Nephron (organoid): ENCODE results near the gene NAXE.
"Not testable (repeated sequence)": the region's sequence is repeated elsewhere in the genome, so short reads cannot be mapped to it uniquely, and the experiment has no call there.

Source experiments
- H3K27ac Mint-ChIP-seq, 3 experiments: 2 replicates each; pipeline ENCODE4 v1.8.0; 2020; ENCODE audit warnings: mixed read lengths in 3 of 3, mild to moderate bottlenecking in 2 of 3, moderate library complexity in 1 of 3
- H3K27me3 Mint-ChIP-seq: 2 replicates; pipeline ENCODE4 v1.8.0; 2021; ENCODE audit warnings: low read depth, mild to moderate bottlenecking, moderate library complexity, mixed read lengths
- H3K36me3 Mint-ChIP-seq: 2 replicates; pipeline ENCODE4 v1.8.0; 2020; ENCODE audit warnings: low read depth, mixed read lengths
- H3K4me1 Mint-ChIP-seq: 2 replicates; pipeline ENCODE4 v1.8.0; 2020; ENCODE audit warnings: mixed read lengths
- H3K4me3 Mint-ChIP-seq, 3 experiments: 2 replicates each; pipeline ENCODE4 v1.8.0; 2020; ENCODE audit warnings: mild to moderate bottlenecking in 3 of 3, mixed read lengths in 3 of 3, moderate library complexity in 2 of 3
- H3K9me3 Mint-ChIP-seq: 2 replicates; pipeline ENCODE4 v1.8.0; 2020; ENCODE audit warnings: mixed read lengths
- TF ChIP-seq, protein P1 (sequence below), 3 experiments: fragments of 200-600 bp; sonication (generic); IDR thresholded peaks; one replicate each; pipeline ENCODE4 v1.5.0; 2021; ENCODE audit warnings: antibody characterized with exemption in 3 of 3; ENCODE audit not compliant: unreplicated experiment in 3 of 3

NAXE gene

DNA sequence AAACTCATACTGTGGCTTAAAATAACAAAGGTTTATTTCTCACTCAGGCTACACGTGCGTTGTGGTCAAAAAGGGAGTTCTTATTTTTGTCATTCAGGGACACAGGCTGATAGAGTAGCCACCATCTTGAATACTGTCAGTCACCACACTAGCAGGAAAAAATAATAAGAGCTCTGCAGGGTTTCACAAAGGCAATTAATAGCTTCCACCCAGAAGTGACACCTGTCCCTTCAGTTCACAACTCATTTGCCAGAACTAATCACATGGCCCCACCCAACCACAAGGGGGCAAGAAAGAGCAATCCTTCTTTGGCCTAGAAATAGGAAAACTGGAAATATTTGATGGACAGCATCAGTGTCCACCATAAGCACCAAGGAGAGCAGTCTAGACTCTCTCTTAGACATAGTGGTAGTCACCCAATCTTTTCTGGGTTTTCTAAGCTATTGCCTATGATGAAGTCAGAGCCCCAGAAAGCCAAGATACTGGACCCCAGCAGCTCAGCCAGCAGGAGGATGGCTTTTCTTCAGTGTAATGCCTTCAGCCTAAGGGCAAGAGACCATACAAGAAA, 35.8 kb downstream of the NAXE start:
- Mint-ChIP-seq H3K27me3 (peaks cover 91% of the 10 kb centered on the region), H3K4me3 (peak overlapping the region in 1 of 3 experiments; percentile 5), H3K27ac (no peak overlapping the region), H3K4me1 (peaks cover 8% of the 10 kb centered on the region), H3K36me3 (peaks cover 3% of the 10 kb centered on the region), H3K9me3 (peaks cover 4% of the 10 kb centered on the region)
- TF ChIP-seq, protein P1, sequence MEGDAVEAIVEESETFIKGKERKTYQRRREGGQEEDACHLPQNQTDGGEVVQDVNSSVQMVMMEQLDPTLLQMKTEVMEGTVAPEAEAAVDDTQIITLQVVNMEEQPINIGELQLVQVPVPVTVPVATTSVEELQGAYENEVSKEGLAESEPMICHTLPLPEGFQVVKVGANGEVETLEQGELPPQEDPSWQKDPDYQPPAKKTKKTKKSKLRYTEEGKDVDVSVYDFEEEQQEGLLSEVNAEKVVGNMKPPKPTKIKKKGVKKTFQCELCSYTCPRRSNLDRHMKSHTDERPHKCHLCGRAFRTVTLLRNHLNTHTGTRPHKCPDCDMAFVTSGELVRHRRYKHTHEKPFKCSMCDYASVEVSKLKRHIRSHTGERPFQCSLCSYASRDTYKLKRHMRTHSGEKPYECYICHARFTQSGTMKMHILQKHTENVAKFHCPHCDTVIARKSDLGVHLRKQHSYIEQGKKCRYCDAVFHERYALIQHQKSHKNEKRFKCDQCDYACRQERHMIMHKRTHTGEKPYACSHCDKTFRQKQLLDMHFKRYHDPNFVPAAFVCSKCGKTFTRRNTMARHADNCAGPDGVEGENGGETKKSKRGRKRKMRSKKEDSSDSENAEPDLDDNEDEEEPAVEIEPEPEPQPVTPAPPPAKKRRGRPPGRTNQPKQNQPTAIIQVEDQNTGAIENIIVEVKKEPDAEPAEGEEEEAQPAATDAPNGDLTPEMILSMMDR (IDR thresholded peaks at IDR 0.05; ENCODE audit: unreplicated experiment in 3 of 3): peak; percentile 46 to 64 (median 58)

DNA sequence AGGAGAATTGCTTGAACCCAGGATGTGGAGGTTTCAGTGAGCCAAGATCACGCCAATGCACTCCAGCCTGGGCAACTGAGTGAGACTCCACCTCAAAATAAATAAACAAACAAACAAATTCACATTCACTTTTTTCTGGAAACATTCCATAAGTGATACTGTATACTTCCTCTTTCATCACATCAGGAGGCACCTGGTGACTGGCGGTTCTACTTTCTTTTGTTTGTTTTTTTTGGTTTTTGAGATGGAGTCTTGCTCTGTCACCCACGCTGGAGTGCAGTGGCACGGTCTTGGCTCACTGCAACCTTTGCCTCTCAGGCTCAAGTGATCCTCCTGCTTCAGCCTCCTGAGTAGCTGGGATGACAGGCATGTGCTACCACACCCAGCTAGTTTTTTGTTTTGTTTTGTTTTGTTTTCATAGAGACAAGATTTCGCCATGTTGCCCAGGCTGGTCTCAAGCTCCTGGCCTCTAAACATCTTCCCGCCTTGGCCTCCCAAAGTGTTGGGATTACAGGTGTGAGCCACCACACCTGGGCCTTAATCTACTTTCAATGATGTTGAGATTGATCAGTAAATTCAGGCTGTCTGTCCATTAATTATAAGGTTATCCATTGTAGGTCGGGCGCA, 38.4 kb downstream of the NAXE start:
- Mint-ChIP-seq H3K27me3 (peaks cover 89% of the 10 kb centered on the region), H3K36me3 (no peaks in the 10 kb centered on the region), H3K9me3 (peaks cover 4% of the 10 kb centered on the region), H3K27ac (no peak overlapping the region), H3K4me3 (no peak overlapping the region), H3K4me1 (peaks cover 8% of the 10 kb centered on the region)
- TF ChIP-seq, protein P1 (IDR thresholded peaks at IDR 0.05; ENCODE audit: unreplicated experiment in 3 of 3): no peak

DNA sequence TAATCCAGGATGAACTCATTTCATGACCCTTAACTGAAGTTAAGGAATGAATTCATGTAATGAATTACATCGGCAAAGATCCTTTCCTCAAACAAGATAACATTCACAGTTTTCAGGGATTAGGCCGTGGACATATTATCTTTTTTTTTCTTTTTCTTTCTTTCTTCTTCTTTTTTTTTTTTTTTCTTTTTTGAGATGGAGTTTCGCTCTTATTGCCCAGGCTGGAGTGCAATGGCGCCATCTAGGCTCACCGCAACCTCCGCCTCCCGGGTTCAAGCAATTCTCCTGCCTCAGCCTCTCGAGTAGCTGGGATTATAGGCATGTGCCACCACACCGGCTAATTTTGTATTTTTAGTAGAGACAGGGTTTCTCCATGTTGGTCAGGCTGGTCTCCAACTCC, 39.6 kb downstream of the NAXE start:
- not testable (repeated sequence) for H3K4me3 Mint-ChIP-seq, H3K36me3 Mint-ChIP-seq, H3K27ac Mint-ChIP-seq, H3K4me1 Mint-ChIP-seq, H3K9me3 Mint-ChIP-seq
- peaks cover 89% of the 10 kb centered on the region for H3K27me3 Mint-ChIP-seq

DNA sequence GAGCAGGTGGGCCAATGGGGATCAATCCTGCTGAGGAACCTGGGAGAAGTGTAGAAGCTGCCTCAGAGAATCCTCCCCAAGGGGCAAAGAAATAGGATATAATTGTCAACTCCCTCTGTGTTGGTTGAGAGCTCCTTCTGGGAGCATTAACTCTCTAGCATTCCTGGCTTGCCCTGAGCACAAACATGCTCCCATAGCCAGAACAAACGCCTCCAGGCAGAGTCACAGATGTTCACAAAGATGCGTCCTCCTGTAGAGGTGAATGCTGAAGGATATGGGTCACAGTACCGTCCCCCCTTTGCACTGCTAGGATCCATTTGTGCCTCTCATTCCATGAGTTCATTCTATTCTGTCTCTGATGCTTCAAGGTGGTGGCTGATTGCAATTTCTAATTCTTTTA, 40.8 kb downstream of the NAXE start:
- H3K9me3 Mint-ChIP-seq: peaks cover 2% of the 10 kb centered on the region
- H3K27ac Mint-ChIP-seq: no peak overlapping the region
- no peaks in the 10 kb centered on the region for H3K4me1 Mint-ChIP-seq
- H3K27me3 Mint-ChIP-seq: peaks cover 90% of the 10 kb centered on the region
- TF ChIP-seq, protein P1 (IDR thresholded peaks at IDR 0.05; ENCODE audit: unreplicated experiment in 3 of 3): no peak
- H3K4me3 Mint-ChIP-seq: no peak overlapping the region
- H3K36me3 Mint-ChIP-seq: no peaks in the 10 kb centered on the region

DNA sequence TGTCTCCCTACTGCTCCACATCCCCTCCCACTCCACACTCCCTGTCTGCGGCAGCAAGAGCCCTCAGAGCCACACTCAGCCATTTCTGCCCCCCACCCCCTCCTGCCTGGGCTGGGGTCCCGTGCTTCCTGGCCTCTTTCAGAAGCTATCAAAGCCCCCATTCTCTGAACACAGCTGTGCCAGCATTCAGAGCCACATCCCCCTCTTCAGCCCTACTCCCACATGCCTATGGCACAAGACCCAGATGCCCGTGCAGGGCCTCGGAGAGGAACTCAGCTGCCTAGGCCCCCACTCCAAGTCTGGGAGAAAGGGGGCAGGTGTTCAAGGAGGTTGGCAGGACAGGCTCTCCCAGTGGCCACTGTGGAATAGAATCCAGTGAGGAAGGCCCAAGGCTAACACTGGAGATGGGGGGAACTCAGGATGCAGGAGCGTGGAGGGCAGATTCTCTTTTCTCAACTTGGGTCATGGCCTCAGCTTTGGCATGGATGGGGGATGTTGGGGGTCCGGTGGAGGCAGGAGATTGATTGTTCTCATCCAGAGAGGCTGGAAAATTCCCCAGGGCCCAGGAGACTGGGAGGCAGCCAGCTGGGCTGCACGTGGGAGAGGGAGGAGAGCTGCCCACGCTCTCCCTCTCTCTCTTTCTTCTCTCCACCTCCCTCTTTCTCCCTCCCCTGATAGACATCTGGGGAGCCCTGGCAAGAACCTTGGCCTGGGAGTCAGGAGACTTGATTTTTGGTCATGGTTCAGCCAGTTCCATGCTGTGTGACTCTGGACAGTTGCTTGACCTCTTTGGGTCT, 46.8 kb downstream of the NAXE start:
- Mint-ChIP-seq H3K9me3 (no peaks in the 10 kb centered on the region), H3K4me1 (peaks cover 29% of the 10 kb centered on the region), H3K27ac (peak overlapping the region in 2 of 3 experiments; percentile 20 to 50), H3K36me3 (no peaks in the 10 kb centered on the region), H3K27me3 (peaks cover 84% of the 10 kb centered on the region), H3K4me3 (peak overlapping the region; percentile 29 to 34 (median 33))
- TF ChIP-seq, protein P1 (IDR thresholded peaks at IDR 0.05; ENCODE audit: unreplicated experiment in 3 of 3): no peak

DNA sequence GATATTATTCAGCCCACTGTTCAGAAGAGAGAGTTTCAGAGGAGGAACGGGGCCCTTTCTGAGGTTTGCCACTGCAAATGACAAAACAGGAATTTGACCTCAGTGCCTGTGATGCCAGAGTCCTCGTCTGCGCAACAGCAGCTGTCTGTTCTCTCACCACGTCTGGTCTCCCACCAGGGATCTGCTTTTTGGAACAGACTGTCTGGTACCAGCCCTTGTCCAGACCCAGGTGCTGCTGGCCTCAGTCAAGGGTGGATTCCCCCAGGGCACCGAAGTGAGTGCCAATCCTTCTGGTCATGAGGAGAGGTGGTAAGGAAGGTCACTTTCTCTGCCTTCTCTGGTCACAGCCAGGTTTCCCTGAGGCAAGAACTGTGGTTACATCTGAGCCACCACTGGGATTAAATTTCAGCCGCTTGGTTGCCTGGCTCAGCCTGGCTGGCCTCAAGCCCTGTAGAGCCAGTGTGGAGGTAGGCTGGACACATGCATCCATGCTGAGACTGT, 48.1 kb downstream of the NAXE start:
- H3K4me1 Mint-ChIP-seq: peaks cover 29% of the 10 kb centered on the region
- no peaks in the 10 kb centered on the region for H3K36me3 Mint-ChIP-seq
- no peak overlapping the region for H3K27ac Mint-ChIP-seq
- peaks cover 84% of the 10 kb centered on the region for H3K27me3 Mint-ChIP-seq
- H3K4me3 Mint-ChIP-seq: peak overlapping the region; percentile 34 to 38 (median 36)
- no peaks in the 10 kb centered on the region for H3K9me3 Mint-ChIP-seq
- TF ChIP-seq, protein P1 (IDR thresholded peaks at IDR 0.05; ENCODE audit: unreplicated experiment in 3 of 3): no peak
